ENCODE data around the gene MEAK7.

MEAK7 gene

GRCh38 chr16:84534815-84535214, 30.4 kb upstream of the MEAK7 start:
- DNase-seq (ENCODE audit: low read depth): no peak
- no peak overlapping the region for H3K4me3 ChIP-seq (ENCODE audit: low read depth, low read length)
- no peak for TF ChIP-seq CTCF (IDR thresholded peaks at IDR 0.05; ENCODE audit: low read depth, low read length, missing control alignments)
- in situ Hi-C loops (cut with HindIII; ENCODE audit: low sequenced_read_pairs): no loop called here

- no peak overlapping the region for H3K4me3 ChIP-seq (ENCODE audit: low read depth, low read length)
- in situ Hi-C loops (cut with HindIII; ENCODE audit: low sequenced_read_pairs): no loop called here
- no peak for TF ChIP-seq CTCF (IDR thresholded peaks at IDR 0.05; ENCODE audit: low read depth, low read length, missing control alignments)
- no peak for DNase-seq (ENCODE audit: low read depth)
Measured at GRCh38 chr16:84532855-84533486, 28.5 kb upstream of the MEAK7 start.

GRCh38 chr16:84532291-84532724, 27.8 kb upstream of the MEAK7 start:
- no peak overlapping the region for H3K4me3 ChIP-seq (ENCODE audit: low read depth, low read length)
- peak; percentile 74 for DNase-seq (ENCODE audit: low read depth)
- in situ Hi-C loops (cut with HindIII; ENCODE audit: low sequenced_read_pairs): no loop called here
- TF ChIP-seq CTCF (IDR thresholded peaks at IDR 0.05; ENCODE audit: low read depth, low read length, missing control alignments): no peak

GRCh38 chr16:84531671-84532111, 27.2 kb upstream of the MEAK7 start:
- in situ Hi-C loops (cut with HindIII; ENCODE audit: low sequenced_read_pairs): no loop called here
- TF ChIP-seq CTCF (IDR thresholded peaks at IDR 0.05; ENCODE audit: low read depth, low read length, missing control alignments): no peak
- H3K4me3 ChIP-seq (ENCODE audit: low read depth, low read length): no peak overlapping the region
- no peak for DNase-seq (ENCODE audit: low read depth)

GRCh38 chr16:84530590-84530989, 26.1 kb upstream of the MEAK7 start:
- in situ Hi-C loops (cut with HindIII; ENCODE audit: low sequenced_read_pairs): no loop called here
- DNase-seq (ENCODE audit: low read depth): no peak
- H3K4me3 ChIP-seq (ENCODE audit: low read depth, low read length): no peak overlapping the region
- no peak for TF ChIP-seq CTCF (IDR thresholded peaks at IDR 0.05; ENCODE audit: low read depth, low read length, missing control alignments)

GRCh38 chr16:84529607-84530006, 25.1 kb upstream of the MEAK7 start:
- TF ChIP-seq CTCF (IDR thresholded peaks at IDR 0.05; ENCODE audit: low read depth, low read length, missing control alignments): no peak
- in situ Hi-C loops (cut with HindIII; ENCODE audit: low sequenced_read_pairs): no loop called here
- H3K4me3 ChIP-seq (ENCODE audit: low read depth, low read length): no peak overlapping the region
- no peak for DNase-seq (ENCODE audit: low read depth)
